AG09309 (cell line): Measurements from ENCODE around the gene RBM28.

Experiments
- DNase-seq: peaks from one replicate; pipeline ENCODE4 v3.0.0-alpha.2; 2010; ENCODE audit warnings: low read depth
- H3K4me3 ChIP-seq: 2 replicates; pipeline ENCODE4 v1.5.1; 2011; ENCODE audit warnings: mild to moderate bottlenecking, low read depth, low read length, moderate library complexity; ENCODE audit not compliant: control insufficient read depth
- CTCF ChIP-seq: IDR thresholded peaks from 2 replicates; pipeline ENCODE4 v1.5.1; 2011; ENCODE audit warnings: mild to moderate bottlenecking, low read depth, low read length, inconsistent platforms; ENCODE audit not compliant: insufficient read depth, control insufficient read depth; ENCODE audit errors: missing control alignments

Gene RBM28

GRCh38 chr7:128262273-128263028 lies 81.3 kb downstream of the RBM28 start:
- no peak overlapping the region for H3K4me3 ChIP-seq
- no peak for DNase-seq
- no peak for TF ChIP-seq CTCF

DNA sequence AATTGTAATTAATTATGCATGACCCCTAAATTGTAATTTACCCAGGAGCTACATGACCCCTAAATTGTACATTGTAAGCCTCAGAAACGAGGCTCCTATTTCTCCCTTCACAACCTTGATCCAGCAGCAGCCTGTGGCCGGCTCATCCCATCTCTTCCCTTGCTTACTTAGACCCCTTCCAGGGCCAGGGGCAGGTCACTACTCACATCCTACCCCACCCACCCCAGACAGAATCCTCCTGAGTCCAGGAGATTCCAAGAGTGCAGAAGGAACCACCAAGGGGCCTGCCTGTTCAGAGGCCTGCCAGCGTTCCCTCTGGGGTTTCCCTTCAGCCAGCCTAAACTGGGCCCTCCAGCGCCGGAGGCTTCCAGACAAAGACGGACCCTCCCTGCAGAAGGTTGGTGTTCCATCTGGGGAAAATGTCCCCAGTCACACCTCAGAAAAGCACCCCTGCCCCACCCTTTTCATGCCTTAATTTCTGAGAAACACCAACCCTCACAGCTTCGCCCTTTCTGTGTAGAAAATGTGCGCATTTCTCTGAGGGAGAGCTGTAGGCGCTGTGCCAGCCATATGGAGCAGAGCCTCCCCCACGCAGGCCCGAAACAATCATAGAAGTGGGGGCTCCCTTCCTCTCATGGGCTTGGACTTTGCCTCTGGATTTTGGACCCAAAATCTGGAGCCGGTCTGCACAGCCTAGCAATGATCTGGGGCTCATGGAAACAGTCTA lies 83.5 kb downstream of the RBM28 start:
- no peak overlapping the region for H3K4me3 ChIP-seq
- no peak for DNase-seq
- no peak for TF ChIP-seq CTCF

GRCh38 chr7:128259131-128260061 lies 84.3 kb downstream of the RBM28 start:
- no peak for TF ChIP-seq CTCF
- no peak overlapping the region for H3K4me3 ChIP-seq
- no peak for DNase-seq

DNA sequence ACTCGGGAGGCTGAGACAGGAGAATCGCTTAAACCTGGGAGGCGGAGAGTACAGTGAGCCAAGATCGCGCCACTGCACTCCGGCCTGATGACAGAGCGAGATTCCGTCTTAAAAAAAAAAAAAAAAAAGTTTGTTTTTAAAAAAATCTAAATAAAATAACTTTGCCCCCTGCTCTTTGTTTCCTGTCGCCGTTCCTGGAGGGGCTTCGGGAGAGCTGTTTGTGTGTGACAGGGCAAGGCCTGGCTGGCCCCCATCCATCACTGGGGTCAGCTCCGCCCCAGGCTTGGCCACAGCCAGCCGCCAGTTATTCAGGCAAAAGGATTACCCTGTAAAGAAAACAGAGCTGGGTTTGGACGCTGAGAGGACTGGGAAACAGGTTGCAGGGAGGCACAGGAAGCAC lies 86.2 kb downstream of the RBM28 start:
- no peak for TF ChIP-seq CTCF
- no peak for DNase-seq
- H3K4me3 ChIP-seq = no peak overlapping the region

GRCh38 chr7:128255271-128255670 lies 88.4 kb downstream of the RBM28 start:
- TF ChIP-seq CTCF = no peak
- no peak overlapping the region for H3K4me3 ChIP-seq
- DNase-seq = no peak

DNA sequence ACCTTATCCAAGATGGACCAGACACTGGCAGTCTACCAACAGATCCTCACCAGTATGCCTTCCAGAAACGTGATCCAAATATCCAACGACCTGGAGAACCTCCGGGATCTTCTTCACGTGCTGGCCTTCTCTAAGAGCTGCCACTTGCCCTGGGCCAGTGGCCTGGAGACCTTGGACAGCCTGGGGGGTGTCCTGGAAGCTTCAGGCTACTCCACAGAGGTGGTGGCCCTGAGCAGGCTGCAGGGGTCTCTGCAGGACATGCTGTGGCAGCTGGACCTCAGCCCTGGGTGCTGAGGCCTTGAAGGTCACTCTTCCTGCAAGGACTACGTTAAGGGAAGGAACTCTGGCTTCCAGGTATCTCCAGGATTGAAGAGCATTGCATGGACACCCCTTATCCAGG lies 89.2 kb downstream of the RBM28 start:
- H3K4me3 ChIP-seq = no peak overlapping the region
- no peak for DNase-seq
- TF ChIP-seq CTCF = no peak
